Mesenteric fat pad (tissue), 1 donor: Measurements from ENCODE around the gene PFKFB2. TPM values are rescaled to one million over a fixed set of nuclear protein-coding genes. Genes with fewer than 3 reads are reported as not detected.

Experiments
- DNase-seq: peaks from one replicate; pipeline ENCODE4 v3.0.0-alpha.2; 2020; ENCODE audit warnings: low spot score
- total RNA-seq: library from RNA; stranded (reverse); fragmentation: NEBNext Ultra II Directional; extraction: Animal tissue kit (Norgen Biotek cat#: 25700); gene quantifications from one replicate; pipeline ENCODE4 v1.2.1, GENCODE V29; 2021
- donor health status: DM: yes; HTN: yes; CAD: no.

PFKFB2 gene
- total RNA-seq, 1 donor from 2014 or later: 11.1 TPM

- DNase-seq: no peak
Observed at GRCh38 chr1:207021876-207022596, 31.0 kb upstream of the PFKFB2 start.

GRCh38 chr1:207022996-207023679 is 29.9 kb upstream of the PFKFB2 start:
- DNase-seq: no peak

- DNase-seq: no peak
Observed at GRCh38 chr1:207024202-207025145, 28.6 kb upstream of the PFKFB2 start.

GRCh38 chr1:207025146-207025880 is 27.8 kb upstream of the PFKFB2 start:
- no peak for DNase-seq

- DNase-seq: no peak
Observed at GRCh38 chr1:207026104-207026534, 27.0 kb upstream of the PFKFB2 start.

- no peak for DNase-seq
Observed at GRCh38 chr1:207027206-207027777, 25.8 kb upstream of the PFKFB2 start.

GRCh38 chr1:207027921-207028320 is 25.2 kb upstream of the PFKFB2 start:
- DNase-seq: no peak

GRCh38 chr1:207028884-207029650 is 24.0 kb upstream of the PFKFB2 start:
- no peak for DNase-seq

- DNase-seq: no peak
Observed at GRCh38 chr1:207029701-207030521, 23.2 kb upstream of the PFKFB2 start.

GRCh38 chr1:207030522-207031009 is 22.5 kb upstream of the PFKFB2 start:
- DNase-seq: no peak

- DNase-seq: no peak
Observed at GRCh38 chr1:207031016-207031415, 22.1 kb upstream of the PFKFB2 start.

- no peak for DNase-seq
Observed at GRCh38 chr1:207031632-207032264, 21.3 kb upstream of the PFKFB2 start.

GRCh38 chr1:207032528-207033017 is 20.5 kb upstream of the PFKFB2 start, which contains the start of gene C1orf116:
C1orf116 (minus strand) TSS chr1:207032756; CDS start chr1:207027598, 5,158 bp downstream.
- DNase-seq: no peak

GRCh38 chr1:207033302-207033701 is 19.8 kb upstream of the PFKFB2 start:
- DNase-seq: no peak

- DNase-seq: no peak
Observed at GRCh38 chr1:207034208-207034607, 18.9 kb upstream of the PFKFB2 start.

GRCh38 chr1:207034998-207035397 is 18.1 kb upstream of the PFKFB2 start:
- DNase-seq: no peak

- no peak for DNase-seq
Observed at GRCh38 chr1:207035877-207036551, 17.1 kb upstream of the PFKFB2 start.
